LoVo (cell line): ENCODE results near the gene RYR1.
A peak's percentile ranks its signal among the peaks of the same experiment; 100 is the strongest.
"Not testable (repeated sequence)": the region's sequence is repeated elsewhere in the genome, so short reads cannot be mapped to it uniquely, and the experiment has no call there.

Experiments
- DNase-seq: peaks from one replicate; pipeline ENCODE4 v3.0.0-alpha.2; 2016; ENCODE audit warnings: low spot score

RYR1 gene

GRCh38 chr19:38490861-38491260 lies 57.4 kb downstream of the RYR1 start:
- no peak for DNase-seq

GRCh38 chr19:38492181-38492813 lies 58.8 kb downstream of the RYR1 start:
- no peak for DNase-seq

- no peak for DNase-seq
These were observed 60.9 kb downstream of the RYR1 start for GRCh38 chr19:38494379-38494778.

DNA sequence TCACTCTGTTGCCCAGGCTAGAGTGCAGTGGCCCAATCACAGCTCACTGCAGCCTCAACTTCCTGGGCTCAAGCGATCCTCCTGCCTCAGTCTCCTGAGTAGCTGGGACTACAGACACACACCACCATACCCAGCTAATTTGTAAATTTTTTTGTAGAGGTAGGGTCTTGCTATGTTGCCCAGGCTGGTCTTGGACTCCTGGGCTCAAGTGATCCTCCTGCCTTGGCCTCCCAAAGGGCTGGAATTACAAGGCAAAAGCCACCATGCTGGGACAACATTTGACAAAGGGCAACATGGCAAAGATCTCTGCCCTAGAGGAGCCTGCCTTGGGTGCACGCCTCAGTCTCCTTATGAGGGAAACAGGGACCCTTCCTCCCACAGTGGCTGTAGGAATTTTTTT lies 61.9 kb downstream of the RYR1 start:
- not testable (repeated sequence) for DNase-seq

- no peak for DNase-seq
These were observed 62.6 kb downstream of the RYR1 start for GRCh38 chr19:38496116-38496515.

DNA sequence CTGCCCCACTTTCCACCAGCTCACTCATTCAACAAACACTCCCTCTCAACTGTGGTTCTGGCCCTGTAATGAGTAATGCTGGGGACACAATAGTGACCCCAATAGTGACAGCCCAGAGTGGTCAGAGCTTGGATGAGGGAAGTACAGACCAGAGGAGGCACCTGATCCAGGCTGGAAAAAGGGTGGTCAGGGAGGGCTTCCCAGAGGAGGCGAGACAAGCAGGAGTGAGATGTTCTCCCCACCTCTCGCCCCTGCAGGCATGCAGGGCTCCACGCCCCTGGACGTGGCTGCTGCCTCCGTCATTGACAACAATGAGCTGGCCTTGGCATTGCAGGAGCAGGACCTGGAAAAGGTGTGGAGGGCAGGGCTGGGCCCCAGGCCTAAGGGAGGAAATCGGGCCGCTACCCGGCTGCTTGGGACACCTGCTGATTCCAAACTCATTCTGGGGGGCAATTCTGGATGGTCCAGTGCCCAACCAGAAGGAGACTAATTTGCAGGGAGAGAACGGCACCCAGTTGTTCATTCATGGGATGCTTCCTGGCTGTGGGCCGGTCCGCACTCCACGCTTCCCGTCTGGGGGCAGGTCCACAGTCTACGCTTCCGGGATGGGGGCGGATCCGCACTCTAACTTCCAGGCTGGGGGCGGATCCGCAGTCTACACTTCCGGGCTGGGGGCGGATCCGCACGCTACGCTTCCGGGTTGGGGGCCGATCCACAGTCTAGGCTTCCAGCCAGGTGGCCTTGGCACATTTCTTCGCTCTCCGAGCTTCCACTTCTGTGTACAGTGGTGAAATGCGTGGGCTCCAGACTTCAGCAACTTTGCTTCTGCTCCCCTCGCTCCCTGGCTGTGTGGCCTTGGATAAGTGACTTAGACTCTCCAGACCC lies 63.4 kb downstream of the RYR1 start:
- DNase-seq, result no peak

- DNase-seq, result no peak
These were observed 64.4 kb downstream of the RYR1 start for GRCh38 chr19:38497907-38498306.

GRCh38 chr19:38499532-38499931 lies 66.0 kb downstream of the RYR1 start:
- DNase-seq, result no peak

GRCh38 chr19:38500450-38500849 lies 67.0 kb downstream of the RYR1 start:
- no peak for DNase-seq

DNA sequence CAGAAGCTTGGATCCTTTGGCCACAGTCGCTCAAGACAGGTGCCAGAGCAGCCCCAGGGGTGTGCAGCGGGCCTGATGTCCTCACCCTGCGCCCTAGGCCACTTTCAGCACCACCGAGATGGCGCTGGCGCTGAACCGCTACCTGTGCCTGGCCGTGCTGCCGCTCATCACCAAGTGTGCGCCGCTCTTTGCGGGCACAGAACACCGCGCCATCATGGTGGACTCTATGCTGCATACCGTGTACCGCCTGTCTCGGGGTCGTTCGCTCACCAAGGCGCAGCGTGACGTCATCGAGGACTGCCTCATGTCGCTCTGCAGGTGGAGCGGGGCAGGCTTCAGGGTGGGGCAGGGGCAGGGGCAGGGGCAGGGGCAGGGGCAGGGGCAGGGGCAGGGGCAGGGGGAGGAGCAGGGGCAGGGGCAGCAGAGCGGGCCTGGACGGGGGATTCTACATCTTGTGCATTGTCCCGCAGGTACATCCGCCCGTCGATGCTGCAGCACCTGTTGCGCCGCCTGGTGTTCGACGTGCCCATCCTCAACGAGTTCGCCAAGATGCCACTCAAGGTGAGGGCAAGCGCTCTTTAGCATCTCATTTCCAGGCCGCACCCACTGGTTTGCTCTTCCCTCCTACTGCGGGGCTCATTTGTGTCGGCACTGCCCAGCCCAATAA lies 69.1 kb downstream of the RYR1 start:
- no peak for DNase-seq

DNA sequence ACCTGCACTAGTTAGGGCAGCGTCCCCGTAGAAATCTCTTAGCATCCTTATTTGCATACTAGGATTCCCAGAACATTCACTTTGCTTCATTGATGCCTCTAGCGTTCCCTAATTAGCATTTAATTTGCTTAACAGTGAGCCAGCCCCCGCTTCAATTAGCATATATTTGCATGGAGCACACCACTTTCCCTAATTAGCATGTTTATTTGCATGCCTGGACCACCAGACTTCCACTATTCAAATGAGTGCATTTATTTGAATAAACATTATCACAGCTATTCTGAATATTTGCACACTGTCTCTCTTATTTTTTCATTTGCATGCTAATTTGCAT lies 69.6 kb downstream of the RYR1 start:
- DNase-seq, result no peak

DNA sequence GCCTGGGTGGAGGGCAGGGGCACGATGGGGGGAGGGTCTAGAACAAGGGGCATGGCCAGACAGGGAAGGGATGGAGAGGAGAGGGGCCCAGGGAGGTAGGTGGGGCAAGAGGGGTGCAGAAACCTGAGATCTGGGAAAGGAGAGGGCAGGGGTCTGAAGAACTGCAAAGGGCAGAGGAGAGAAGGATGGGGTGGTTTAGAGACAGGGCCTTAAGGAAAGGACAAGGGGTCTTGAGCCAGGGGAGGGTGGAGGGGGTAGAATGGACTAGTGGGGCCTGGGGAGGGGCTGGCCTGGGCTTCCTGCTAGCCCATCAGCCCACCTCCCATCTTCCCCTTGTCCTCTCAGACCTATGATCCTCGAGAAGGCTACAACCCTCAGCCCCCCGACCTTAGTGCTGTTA lies 72.5 kb downstream of the RYR1 start:
- DNase-seq, result no peak

- DNase-seq, result no peak
These were observed 72.9 kb downstream of the RYR1 start for GRCh38 chr19:38506375-38506722.

GRCh38 chr19:38506723-38507550 lies 73.4 kb downstream of the RYR1 start:
- peak; percentile 91 for DNase-seq

- DNase-seq, result no peak
These were observed 74.1 kb downstream of the RYR1 start for GRCh38 chr19:38507551-38508127.

DNA sequence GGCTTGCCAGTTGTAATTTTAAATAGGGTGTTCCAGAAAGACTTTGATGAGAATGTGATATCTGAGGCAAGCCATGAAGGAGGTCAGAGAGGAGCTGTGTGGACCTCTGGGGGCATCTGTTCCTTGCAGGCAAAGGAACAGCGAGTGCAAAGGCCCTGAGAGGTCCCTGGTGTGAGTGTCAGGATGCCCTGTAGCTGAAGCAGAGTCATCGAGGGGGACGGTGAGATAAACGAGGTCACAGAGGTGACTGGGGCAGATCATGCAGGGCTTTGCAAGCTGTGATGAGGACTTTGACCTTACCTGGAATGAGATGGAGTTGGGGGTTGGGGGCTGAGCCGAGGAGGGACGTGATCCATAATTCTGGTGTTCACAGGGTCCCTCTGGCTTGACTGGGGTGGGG lies 75.0 kb downstream of the RYR1 start:
- no peak for DNase-seq

GRCh38 chr19:38509027-38509426 lies 75.5 kb downstream of the RYR1 start:
- no peak for DNase-seq

DNA sequence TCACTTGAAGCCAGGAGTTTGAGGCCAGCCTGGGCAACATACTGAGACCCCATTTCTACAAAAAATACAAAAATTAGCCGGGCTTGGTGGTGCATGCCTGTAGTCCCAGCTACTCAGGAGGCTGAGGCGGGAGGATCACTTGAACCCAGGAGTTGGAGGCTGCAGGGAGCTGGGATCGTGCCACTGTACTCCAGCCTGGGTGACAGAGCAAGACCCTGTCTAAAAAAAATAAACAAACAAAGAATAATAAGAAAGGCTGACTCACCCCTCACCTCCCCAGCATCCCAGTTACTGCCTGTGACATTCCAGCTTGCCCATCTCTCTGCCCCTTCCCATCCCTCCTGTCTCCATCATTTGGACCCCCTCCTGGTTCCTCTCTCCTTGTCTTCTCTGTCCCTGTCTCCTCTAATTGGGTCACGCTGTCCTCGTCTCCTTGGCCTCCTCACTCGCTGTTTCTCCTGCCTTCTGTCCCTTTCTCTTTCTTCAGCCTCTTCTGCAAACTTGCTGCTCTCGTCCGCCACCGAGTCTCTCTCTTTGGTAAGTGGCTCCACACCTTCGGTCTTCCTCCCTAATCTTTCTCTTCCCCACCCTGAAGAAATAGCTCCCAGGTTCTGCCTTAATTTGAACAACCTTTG lies 77.7 kb downstream of the RYR1 start:
- no peak for DNase-seq

GRCh38 chr19:38512277-38512676 lies 78.8 kb downstream of the RYR1 start:
- DNase-seq, result no peak

- not testable (repeated sequence) for DNase-seq
These were observed 79.7 kb downstream of the RYR1 start for GRCh38 chr19:38513156-38513555.

DNA sequence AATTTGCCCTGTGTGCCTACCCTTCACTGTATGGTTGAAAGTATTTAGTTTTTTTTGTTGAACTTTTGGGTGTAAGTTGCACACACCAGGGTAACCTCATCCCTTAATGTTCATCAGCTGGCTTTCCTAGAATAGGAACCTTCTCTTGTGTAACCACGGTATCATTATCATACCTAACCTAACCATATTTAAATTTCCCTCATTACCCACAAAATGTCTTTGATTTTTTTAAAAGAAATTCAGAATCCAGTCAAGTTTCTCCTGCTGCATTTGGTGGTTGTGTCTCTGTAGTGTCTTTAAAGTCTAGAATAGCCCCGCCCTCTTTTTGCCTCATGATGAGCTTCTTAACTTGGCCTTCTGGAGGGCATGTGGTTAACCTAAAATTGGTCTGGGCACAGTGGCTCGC lies 80.3 kb downstream of the RYR1 start:
- DNase-seq, result no peak
